Stimulated activated CD8-positive, alpha-beta memory T cell treated with anti-CD3 and anti-CD28 coated beads, Interleukin-4, amount 100 ng/mL, for 24 hours (primary cell): ENCODE data around the gene GLIS1.
"Not testable (repeated sequence)": the region's sequence is repeated elsewhere in the genome, so short reads cannot be mapped to it uniquely, and the experiment has no call there.

ENCODE experiments used
- DNase-seq: peaks from one replicate; pipeline ENCODE4 v3.0.0-alpha.2; 2020; ENCODE audit warnings: low read depth

GLIS1 gene

GRCh38 chr1:53654216-53655210 lies 84.5 kb downstream of the GLIS1 start:
- no peak for DNase-seq

- no peak for DNase-seq
Observed at GRCh38 chr1:53653631-53654030, 85.3 kb downstream of the GLIS1 start.

GRCh38 chr1:53653200-53653575 lies 85.8 kb downstream of the GLIS1 start:
- DNase-seq, result no peak

- DNase-seq, result no peak
Observed at GRCh38 chr1:53652441-53653199, 86.3 kb downstream of the GLIS1 start.

GRCh38 chr1:53651356-53651755 lies 87.6 kb downstream of the GLIS1 start:
- no peak for DNase-seq

GRCh38 chr1:53648516-53648915 lies 90.4 kb downstream of the GLIS1 start:
- DNase-seq, result no peak

GRCh38 chr1:53647915-53648314 lies 91.0 kb downstream of the GLIS1 start:
- DNase-seq, result not testable (repeated sequence)

GRCh38 chr1:53646732-53647131 lies 92.2 kb downstream of the GLIS1 start:
- DNase-seq, result no peak

- no peak for DNase-seq
Observed at GRCh38 chr1:53645690-53646078, 93.3 kb downstream of the GLIS1 start.

- no peak for DNase-seq
Observed at GRCh38 chr1:53644909-53645689, 93.9 kb downstream of the GLIS1 start.

GRCh38 chr1:53644496-53644895 lies 94.5 kb downstream of the GLIS1 start:
- no peak for DNase-seq

GRCh38 chr1:53643881-53644390 lies 95.0 kb downstream of the GLIS1 start:
- no peak for DNase-seq

- DNase-seq, result no peak
Observed at GRCh38 chr1:53643041-53643880, 95.7 kb downstream of the GLIS1 start.

GRCh38 chr1:53642607-53643006 lies 96.4 kb downstream of the GLIS1 start:
- no peak for DNase-seq

- DNase-seq, result no peak
Observed at GRCh38 chr1:53642215-53642555, 96.8 kb downstream of the GLIS1 start.

GRCh38 chr1:53641481-53642214 lies 97.3 kb downstream of the GLIS1 start:
- DNase-seq, result no peak

- DNase-seq, result no peak
Observed at GRCh38 chr1:53640701-53641075, 98.3 kb downstream of the GLIS1 start.

- no peak for DNase-seq
Observed at GRCh38 chr1:53639996-53640700, 98.8 kb downstream of the GLIS1 start.

GRCh38 chr1:53639251-53639763 lies 99.7 kb downstream of the GLIS1 start:
- DNase-seq, result no peak
